GM21447 (cell line): ENCODE measurements around the gene ATF6.

Source experiments
- ATAC-seq: cut with Tn5 transposase; IDR thresholded peaks from one replicate; pipeline ENCODE4 v1.9.1; 2021; ENCODE audit not compliant: unreplicated experiment

ATF6 gene

DNA sequence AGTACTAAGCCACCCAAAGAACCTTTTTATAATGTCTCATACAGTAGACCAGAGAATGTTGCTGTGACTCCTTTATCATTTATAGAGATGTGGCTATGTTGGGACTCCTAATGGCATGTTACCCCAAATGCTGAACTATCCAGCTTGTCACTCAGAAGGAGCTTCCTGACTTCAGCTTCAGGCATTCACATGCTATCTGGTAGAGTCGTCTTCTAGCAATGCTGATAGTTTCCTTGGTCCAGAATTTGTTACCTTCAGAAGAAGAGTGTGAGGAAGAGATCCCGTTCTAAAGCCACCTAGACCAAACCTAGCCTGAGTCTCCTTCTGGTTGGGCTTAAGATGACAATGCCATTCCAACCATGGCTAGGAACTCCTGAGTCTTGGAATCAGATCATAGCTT lies 189.5 kb downstream of the ATF6 start:
- no peak for ATAC-seq

- no peak for ATAC-seq
Measured at GRCh38 chr1:161956097-161956496, 190.0 kb downstream of the ATF6 start.

- ATAC-seq, result no peak
Measured at GRCh38 chr1:161956930-161957329, 190.8 kb downstream of the ATF6 start.

DNA sequence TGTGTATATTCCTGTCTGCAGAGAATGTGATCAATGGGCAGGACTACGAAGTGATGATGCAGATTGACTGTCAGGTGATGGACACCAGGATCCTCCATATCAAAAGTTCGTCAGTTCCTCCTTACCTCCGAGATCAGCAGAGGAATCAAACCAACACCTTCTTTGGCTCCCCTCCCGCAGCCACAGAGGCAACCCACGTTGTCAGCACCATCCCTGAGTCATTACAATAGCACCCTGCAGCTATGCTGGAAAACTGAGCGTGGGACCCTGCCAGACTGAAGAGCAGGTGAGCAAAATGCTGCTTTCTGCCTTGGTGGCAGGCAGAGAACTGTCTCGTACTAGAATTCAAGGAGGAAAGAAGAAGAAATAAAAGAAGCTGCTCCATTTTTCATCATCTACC lies 192.3 kb downstream of the ATF6 start:
- ATAC-seq, result no peak

GRCh38 chr1:161962091-161962887 lies 196.2 kb downstream of the ATF6 start:
- ATAC-seq, result peak; percentile 95

DNA sequence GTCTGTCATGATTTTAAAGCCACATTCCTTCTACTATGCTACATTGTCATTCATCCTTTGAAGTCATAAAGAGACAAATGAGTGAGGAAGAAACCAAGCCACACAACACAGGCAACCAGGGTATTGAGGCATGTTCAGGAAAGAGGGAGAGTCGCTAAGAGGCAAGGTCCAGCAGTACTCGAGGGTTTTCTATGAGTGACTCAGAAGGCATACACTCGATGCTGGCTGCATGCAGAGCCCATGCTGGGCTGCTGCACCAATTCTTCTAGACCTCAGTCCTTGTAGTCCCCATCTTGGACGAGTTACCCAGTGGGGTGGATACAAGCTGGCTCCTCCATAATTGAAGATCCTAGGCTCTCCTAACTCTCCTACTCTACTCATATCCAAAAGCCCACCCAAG lies 199.9 kb downstream of the ATF6 start:
- no peak for ATAC-seq

GRCh38 chr1:161970036-161970435 lies 203.9 kb downstream of the ATF6 start:
- no peak for ATAC-seq

DNA sequence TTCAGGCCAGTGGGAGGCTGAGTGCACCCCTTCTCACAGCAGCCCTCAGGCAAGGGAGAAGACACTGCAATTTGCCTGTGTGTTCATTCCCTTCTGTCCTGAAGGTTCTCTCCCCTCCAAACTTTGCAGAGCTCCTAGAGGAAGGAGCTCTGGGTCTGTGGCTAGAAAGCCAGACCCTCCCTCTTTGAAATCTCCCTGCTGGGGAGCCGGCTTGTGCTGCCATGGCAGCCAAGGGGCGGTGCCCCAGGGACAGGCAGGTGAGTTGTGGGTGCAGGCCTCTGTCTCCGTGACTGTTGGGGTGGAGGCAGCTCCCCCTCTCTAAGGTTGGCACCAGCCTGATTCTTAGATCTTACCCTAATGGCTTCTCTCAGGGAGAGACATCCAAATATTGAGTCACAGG lies 204.5 kb downstream of the ATF6 start:
- ATAC-seq, result no peak

DNA sequence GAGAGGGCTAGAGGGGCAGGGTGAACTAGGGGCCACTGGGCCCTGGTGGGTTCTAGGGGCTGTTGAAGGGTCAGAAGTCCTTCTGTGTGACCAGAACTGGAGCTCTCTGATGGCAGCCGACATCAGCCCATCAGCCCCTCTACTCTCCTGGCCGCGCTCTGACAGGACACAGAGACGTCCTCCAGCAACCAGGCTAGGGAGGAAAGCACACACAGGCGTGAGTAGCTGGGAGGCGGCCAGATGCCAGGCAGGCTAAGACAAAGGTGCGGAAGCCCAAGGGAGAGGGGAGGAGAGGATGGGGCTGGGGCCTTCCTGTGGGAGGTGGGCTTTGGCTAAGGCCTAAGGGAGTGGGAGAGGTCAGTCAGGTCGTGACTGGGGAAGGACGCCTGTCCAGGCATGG lies 206.7 kb downstream of the ATF6 start:
- no peak for ATAC-seq

DNA sequence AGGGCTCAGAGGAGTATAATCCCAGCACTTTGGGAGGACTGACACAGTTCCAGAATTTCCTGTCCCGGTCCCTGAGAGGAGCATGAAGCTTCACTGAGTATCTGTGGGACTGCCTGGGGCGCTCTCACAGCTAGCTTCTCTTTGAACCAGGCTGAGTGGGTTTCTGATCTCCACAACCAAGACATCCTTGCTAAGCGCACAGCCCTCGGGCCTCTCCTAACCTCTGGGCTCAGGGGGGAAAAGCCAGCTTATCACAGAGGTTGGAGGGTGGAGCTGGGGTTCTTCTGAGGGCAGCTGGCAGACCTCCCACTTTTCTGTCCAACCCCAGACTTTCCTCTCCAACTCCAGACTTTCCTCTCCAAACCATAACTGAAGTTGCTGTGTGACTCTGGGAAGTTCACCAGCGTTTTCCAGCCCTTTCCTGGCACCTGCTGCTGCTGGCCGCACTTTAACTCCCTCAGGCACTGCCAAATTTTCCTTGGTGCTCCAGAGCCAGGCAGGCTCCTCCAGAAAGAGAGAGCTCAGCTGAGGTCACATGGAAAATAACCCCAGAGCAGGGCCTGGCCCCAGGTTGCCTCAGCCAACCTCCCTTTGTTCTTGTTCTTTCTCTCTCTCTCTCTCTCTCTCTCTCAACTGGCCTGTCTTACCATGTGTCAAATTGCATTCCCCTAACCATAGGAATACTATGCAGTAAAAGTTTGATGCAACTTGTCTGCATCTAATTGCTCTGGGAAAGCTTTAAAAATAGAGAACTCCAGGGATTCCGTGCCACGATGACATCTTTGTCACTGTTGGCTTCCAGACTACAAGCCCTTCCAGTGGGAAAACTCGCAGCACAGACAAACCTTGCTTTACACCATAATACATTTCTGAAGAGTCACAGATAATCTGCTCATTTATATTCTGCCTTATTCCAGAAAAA lies 208.1 kb downstream of the ATF6 start:
- no peak for ATAC-seq

DNA sequence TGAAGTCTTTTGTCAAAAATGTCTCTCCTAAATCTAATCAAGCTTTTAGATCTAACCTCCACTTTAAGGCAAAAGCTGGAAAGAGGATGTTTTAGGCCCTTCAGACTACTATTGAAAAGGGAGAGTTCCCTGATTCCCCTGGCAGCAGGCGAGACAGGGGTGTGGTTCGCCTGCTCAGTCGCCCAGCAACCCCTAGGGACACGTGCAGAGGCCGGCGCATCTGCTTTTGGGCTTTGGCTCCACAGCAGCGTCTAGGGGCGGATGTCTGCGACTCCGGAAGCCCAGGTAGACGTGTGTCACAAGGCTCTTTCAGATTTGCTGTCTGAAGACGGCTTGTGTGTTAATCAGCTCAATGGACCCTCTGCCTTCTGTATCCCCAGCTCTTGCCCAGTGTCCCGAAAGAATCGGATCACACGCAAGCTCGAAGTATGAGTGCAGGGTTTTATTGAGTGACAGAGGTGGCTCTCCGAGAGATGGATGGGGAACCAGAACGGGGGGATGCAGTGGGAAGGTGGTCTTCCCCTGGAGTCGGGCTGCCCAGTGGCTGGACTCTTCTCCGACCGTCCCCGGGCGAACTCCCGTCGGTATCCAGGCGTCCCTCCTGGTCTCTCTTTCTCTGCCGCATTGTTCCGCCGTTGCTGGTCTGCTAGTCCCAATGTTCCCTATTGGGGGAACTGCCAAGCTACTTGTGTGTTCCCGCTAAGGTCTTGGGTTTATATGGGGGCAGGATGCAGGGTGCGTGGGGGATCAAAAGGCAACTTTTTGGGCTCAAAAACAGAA lies 212.1 kb downstream of the ATF6 start:
- no peak for ATAC-seq

GRCh38 chr1:161981126-161981525 lies 215.0 kb downstream of the ATF6 start:
- ATAC-seq, result no peak

- no peak for ATAC-seq
Measured at GRCh38 chr1:161981735-161982506, 215.8 kb downstream of the ATF6 start.

GRCh38 chr1:161982507-161982895 lies 216.4 kb downstream of the ATF6 start:
- ATAC-seq, result no peak

DNA sequence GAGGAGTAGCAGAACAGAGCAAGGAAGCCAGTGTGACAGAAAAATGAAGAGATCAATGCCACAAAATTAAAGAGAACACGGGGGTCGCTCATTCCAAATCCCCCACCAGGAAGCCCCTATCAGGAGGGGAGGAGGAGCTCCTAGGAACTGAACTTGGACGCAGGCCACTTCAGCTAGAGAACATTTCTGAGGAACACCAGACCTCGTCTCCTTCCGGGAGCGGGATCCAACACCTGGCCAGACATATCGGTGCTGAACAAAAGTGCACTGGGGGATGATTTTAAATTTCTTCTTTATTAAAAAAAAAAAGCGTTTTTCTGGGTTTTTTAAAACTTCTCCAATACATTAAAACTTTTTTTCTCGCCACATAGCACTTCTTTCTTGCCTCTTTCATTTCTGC lies 216.8 kb downstream of the ATF6 start:
- no peak for ATAC-seq

- ATAC-seq, result no peak
Measured at GRCh38 chr1:161983725-161984124, 217.6 kb downstream of the ATF6 start.

DNA sequence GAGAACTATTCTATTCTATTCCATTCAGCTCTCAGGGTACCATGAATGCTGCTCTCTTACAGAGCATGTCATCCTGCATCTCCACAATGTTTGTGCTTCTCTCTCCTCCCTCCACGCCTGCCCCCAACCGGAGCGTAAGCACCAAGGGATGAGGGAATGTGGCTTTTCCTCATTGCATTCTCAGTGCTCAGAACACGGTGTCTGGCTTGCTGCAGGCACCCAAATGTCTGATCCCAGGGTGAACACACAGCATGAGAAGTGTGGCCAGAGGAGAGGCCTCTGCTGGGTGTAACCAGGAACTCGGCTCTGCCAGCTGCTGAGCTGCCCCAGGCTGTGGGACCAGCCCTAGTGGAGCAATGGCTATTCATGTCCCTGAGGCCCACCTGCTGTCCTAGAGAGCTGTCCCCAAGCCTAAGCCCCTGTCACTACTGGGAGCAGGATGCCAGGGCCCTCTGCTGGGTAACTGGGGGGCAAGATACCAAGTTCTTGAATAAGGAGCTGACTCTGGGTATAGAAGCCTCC lies 219.2 kb downstream of the ATF6 start:
- ATAC-seq, result no peak

- no peak for ATAC-seq
Measured at GRCh38 chr1:161986328-161986727, 220.2 kb downstream of the ATF6 start.

GRCh38 chr1:161987303-161987702 lies 221.2 kb downstream of the ATF6 start:
- ATAC-seq, result no peak

DNA sequence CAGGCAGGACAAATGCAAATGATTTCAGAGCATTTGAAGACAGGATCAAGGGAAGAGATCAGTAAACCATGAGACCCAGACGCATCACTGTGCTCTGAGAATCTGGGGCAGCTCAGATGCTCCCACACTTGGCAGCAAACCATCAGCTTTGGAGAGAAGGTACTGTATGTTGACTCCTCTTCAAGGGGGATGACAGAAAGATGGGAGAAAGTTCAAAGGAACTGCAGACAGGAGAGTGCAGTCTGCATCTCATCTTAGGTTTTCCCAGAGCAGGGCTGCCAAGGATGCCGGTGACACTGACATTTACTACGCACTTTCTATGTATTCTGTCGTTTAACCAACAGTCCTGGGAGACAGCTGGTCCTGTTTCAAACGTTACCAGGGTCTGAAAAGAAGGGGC lies 221.8 kb downstream of the ATF6 start:
- no peak for ATAC-seq
